ENCODE results near the gene HCN4. TPM values are rescaled to one million over a fixed set of nuclear protein-coding genes. Genes with fewer than 3 reads are reported as not detected.

The HCN4 gene
- total and polyA plus RNA-seq, 10 donors, result not detected

- peaks cover 0 to 9% (median under 1%) of the 10 kb centered on the region in 8 donors for H3K9me3 ChIP-seq
- WGBS, 5 donors, result 84 to 87% (median 86%) methylated on average over 5 of the region's 5 CpGs
- no peak overlapping the region for H3K27ac ChIP-seq
- H3K36me3 ChIP-seq, result no peaks in the 10 kb centered on the region
- DNase-seq, result peak; percentile 23
- intact Hi-C loops (cut with DNase I; ENCODE audit: low total_unique reads), result no loop called here
- no peak overlapping the region for H3K4me3 ChIP-seq
- TF ChIP-seq CTCF (IDR thresholded peaks at IDR 0.05 in 8 of 11, conservative IDR thresholded peaks at IDR 0.05 in 3 of 11) (no peak), POLR2AphosphoS5 (IDR thresholded peaks at IDR 0.05) (no peak), POLR2A (IDR thresholded peaks at IDR 0.05) (no peak)
- H3K27me3 ChIP-seq (replicated peaks in 1 of 7), result peaks cover 0 to 76% (median 4%) of the 10 kb centered on the region in 7 donors
- no peaks in the 10 kb centered on the region for H3K4me1 ChIP-seq
Measured at GRCh38 chr15:73386238-73386637, 17.5 kb upstream of the HCN4 start.

DNA sequence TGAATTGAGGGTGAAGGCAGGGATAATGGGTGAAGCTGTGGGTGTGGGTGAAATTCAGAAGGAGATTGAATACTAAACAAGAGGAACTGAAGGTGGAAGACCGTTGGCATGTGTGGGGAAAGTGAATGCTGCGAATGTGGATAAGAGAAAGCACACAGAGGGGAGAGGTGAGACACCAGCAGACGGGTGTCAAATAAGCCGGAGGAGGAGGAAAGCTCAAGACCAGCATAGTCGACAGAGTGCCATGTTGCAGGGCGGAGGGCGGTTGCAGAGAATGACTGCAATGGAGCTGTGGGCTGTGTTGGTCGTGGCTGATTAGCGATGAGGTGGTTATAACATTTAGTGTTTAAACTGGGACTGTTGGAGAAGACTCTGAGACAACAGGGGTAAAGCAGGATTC, 16.4 kb upstream of the HCN4 start:
- 79 to 86% (median 83%) methylated on average over 9 of the region's 9 CpGs for WGBS, 5 donors
- Histone ChIP-seq H3K4me1 (no peaks in the 10 kb centered on the region), H3K27me3 (replicated peaks in 1 of 7) (peaks cover 0 to 77% (median 4%) of the 10 kb centered on the region in 7 donors), H3K36me3 (no peaks in the 10 kb centered on the region), H3K27ac (no peak overlapping the region), H3K9me3 (peaks cover 0 to 19% (median 9%) of the 10 kb centered on the region in 8 donors), H3K4me3 (no peak overlapping the region)
- no peak for DNase-seq
- intact Hi-C loops (cut with DNase I; ENCODE audit: low total_unique reads), result no loop called here
- TF ChIP-seq POLR2A (IDR thresholded peaks at IDR 0.05), result no peak
- no peak for TF ChIP-seq POLR2AphosphoS5 (IDR thresholded peaks at IDR 0.05)
- TF ChIP-seq CTCF (IDR thresholded peaks at IDR 0.05 in 8 of 11, conservative IDR thresholded peaks at IDR 0.05 in 3 of 11), result no peak

GRCh38 chr15:73383310-73384189, 14.8 kb upstream of the HCN4 start:
- H3K36me3 ChIP-seq, result no peaks in the 10 kb centered on the region
- no peak overlapping the region for H3K27ac ChIP-seq
- peak; percentile 34 for DNase-seq
- H3K4me1 ChIP-seq, result no peaks in the 10 kb centered on the region
- 60 to 74% (median 73%) methylated on average over 9 of the region's 9 CpGs for WGBS, 5 donors
- H3K9me3 ChIP-seq, result peaks cover 0 to 20% (median 9%) of the 10 kb centered on the region in 8 donors
- intact Hi-C loops (cut with DNase I; ENCODE audit: low total_unique reads), result no loop called here
- H3K27me3 ChIP-seq (replicated peaks in 1 of 7), result peaks cover 0 to 67% (median 4%) of the 10 kb centered on the region in 7 donors
- TF ChIP-seq POLR2AphosphoS5 (IDR thresholded peaks at IDR 0.05), result no peak
- TF ChIP-seq POLR2A (IDR thresholded peaks at IDR 0.05), result no peak
- TF ChIP-seq CTCF (IDR thresholded peaks at IDR 0.05 in 8 of 11, conservative IDR thresholded peaks at IDR 0.05 in 3 of 11), result no peak
- no peak overlapping the region for H3K4me3 ChIP-seq

- Histone ChIP-seq H3K36me3 (no peaks in the 10 kb centered on the region), H3K4me1 (no peaks in the 10 kb centered on the region), H3K27me3 (replicated peaks in 1 of 7) (peaks cover 0 to 57% (median 4%) of the 10 kb centered on the region in 7 donors), H3K27ac (no peak overlapping the region), H3K4me3 (no peak overlapping the region), H3K9me3 (peaks cover 0 to 20% (median 9%) of the 10 kb centered on the region in 8 donors)
- intact Hi-C loops (cut with DNase I; ENCODE audit: low total_unique reads), result no loop called here
- TF ChIP-seq POLR2AphosphoS5 (IDR thresholded peaks at IDR 0.05) (no peak), POLR2A (IDR thresholded peaks at IDR 0.05) (no peak), CTCF (IDR thresholded peaks at IDR 0.05 in 8 of 11, conservative IDR thresholded peaks at IDR 0.05 in 3 of 11) (no peak)
- WGBS, 5 donors, result 84 to 94% (median 88%) methylated on average over 7 of the region's 7 CpGs
- DNase-seq, result no peak
Measured at GRCh38 chr15:73382115-73382514, 13.4 kb upstream of the HCN4 start.

Data from spleen (tissue), 11 donors.